Activated T-helper 1 cell treated with anti-CD3 and anti-CD28 coated beads, Interleukin-12 subunit alpha, Interleukin-12 subunit beta, Interleukin-2, Interleukin-4 antibody, amounts not matched to agents 30 ng/mL and 10 ng/mL and 1 ng/mL, durations not matched to agents 14 hours and 24 hours and 36 hours (primary cell): Measurements from ENCODE around the gene MSTN. TPM values are rescaled to one million over a fixed set of nuclear protein-coding genes. Genes with fewer than 3 reads are reported as not detected.

ENCODE experiments used
- DNase-seq: peaks from one replicate; pipeline ENCODE4 v3.0.0; 2021; ENCODE audit warnings: low spot score
- H3K27ac Mint-ChIP-seq: one replicate; pipeline ENCODE4 v1.8.0; 2021; ENCODE audit warnings: mild to moderate bottlenecking, mixed read lengths
- H3K27me3 Mint-ChIP-seq: one replicate; pipeline ENCODE4 v1.8.0; 2022; ENCODE audit warnings: mild to moderate bottlenecking, moderate library complexity, mixed read lengths; ENCODE audit not compliant: insufficient read depth
- H3K36me3 Mint-ChIP-seq: one replicate; pipeline ENCODE4 v1.8.0; 2021; ENCODE audit warnings: low read depth, mixed read lengths
- H3K4me1 Mint-ChIP-seq: one replicate; pipeline ENCODE4 v1.8.0; 2021; ENCODE audit warnings: low read depth, mixed read lengths
- H3K4me3 Mint-ChIP-seq: one replicate; pipeline ENCODE4 v1.8.0; 2021; ENCODE audit warnings: mild to moderate bottlenecking, moderate library complexity, mixed read lengths
- H3K9me3 Mint-ChIP-seq: one replicate; pipeline ENCODE4 v1.8.0; 2021; ENCODE audit warnings: mixed read lengths
- intact Hi-C: fragments of 100-400 bp; cut with micrococcal nuclease; formaldehyde crosslinking; loops from one replicate; pipeline ENCODE4 v1.15.1; 2024
- total RNA-seq: library from RNA; stranded (reverse); gene quantifications from 2 replicates; pipeline ENCODE4 v1.2.3, GENCODE V29; 2022

MSTN gene
- total RNA-seq = not detected in 2 replicates

DNA sequence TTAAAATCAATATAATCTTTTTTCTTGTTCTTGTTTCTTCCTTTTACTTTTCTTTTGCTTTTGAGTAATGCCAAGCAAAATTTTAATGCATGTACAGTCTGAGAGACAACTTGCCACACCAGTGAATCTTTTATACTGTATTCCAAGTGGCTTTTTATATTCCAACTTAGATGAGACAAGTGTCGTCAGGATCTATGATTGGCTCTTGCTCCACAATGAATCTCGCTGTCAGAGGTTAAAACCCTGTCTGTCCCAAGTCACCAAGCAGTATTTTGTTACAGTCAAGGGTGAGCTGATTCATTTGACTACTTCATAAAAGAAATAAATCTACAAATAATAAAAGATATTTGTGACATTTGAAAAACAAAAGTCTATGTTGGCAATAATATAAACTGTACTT, at the start of gene MSTN:
Gene MSTN (minus strand): TSS at position 129 of the 400 bp plus-strand sequence. CDS start 133 bp downstream, outside the sequence.
- no peak for DNase-seq
- no peak within 1 kb of the TSS for H3K4me3 Mint-ChIP-seq
- H3K9me3 Mint-ChIP-seq = no peaks in the 10 kb centered on the region
- no peaks in the 10 kb centered on the region for H3K27me3 Mint-ChIP-seq
- no peaks in the 10 kb centered on the region for H3K36me3 Mint-ChIP-seq
- H3K27ac Mint-ChIP-seq = no peak within 1 kb of the TSS
- intact Hi-C loops = no loop called here
- no peaks in the 10 kb centered on the region for H3K4me1 Mint-ChIP-seq

DNA sequence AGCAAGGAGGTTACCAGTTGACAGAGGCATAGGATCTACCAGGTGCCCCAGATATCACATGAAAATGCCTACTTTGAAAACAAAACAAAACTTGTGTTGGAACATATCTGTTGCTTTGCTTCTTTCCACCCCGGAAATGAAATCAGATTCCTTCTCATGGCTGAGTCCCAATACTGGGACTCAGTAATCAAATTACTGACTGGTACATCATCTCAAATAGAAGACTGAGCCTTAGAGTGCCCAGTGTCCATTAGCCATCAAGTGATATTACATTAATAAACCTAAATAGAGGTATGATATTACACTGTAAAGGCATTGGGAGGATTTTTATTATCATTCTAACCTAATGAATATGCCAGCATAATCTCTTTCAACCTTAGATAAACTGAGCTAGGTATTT, 48.6 kb upstream of the MSTN start:
- peaks cover 2% of the 10 kb centered on the region for H3K36me3 Mint-ChIP-seq
- no peaks in the 10 kb centered on the region for H3K9me3 Mint-ChIP-seq
- no peaks in the 10 kb centered on the region for H3K4me1 Mint-ChIP-seq
- DNase-seq = no peak
- intact Hi-C loops = no loop called here
- peaks cover 15% of the 10 kb centered on the region for H3K27me3 Mint-ChIP-seq
- no peak overlapping the region for H3K4me3 Mint-ChIP-seq
- no peak overlapping the region for H3K27ac Mint-ChIP-seq

DNA sequence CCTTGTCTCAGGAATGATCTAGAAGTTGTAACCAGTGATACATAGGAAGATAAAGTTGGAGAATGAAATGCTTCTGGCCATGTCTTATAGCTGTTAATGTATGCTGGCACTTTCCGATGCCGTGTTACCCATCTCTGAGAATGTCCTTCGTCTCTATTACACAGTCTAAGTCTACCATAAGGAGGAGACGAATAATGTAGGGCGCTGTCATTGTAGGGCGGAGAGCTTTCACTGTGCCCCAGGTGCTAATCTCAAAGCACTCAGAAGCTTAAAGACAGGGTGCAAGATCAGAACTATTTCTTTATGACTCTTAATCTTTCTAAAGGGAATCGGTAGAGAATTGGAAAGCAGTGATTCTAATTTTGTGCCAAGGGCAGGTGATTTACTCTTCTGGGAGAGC, 48.2 kb upstream of the MSTN start:
- DNase-seq = no peak
- Mint-ChIP-seq H3K4me3 (no peak overlapping the region), H3K4me1 (no peaks in the 10 kb centered on the region), H3K9me3 (no peaks in the 10 kb centered on the region), H3K27me3 (peaks cover 12% of the 10 kb centered on the region), H3K27ac (no peak overlapping the region), H3K36me3 (no peaks in the 10 kb centered on the region)
- intact Hi-C loops = no loop called here

DNA sequence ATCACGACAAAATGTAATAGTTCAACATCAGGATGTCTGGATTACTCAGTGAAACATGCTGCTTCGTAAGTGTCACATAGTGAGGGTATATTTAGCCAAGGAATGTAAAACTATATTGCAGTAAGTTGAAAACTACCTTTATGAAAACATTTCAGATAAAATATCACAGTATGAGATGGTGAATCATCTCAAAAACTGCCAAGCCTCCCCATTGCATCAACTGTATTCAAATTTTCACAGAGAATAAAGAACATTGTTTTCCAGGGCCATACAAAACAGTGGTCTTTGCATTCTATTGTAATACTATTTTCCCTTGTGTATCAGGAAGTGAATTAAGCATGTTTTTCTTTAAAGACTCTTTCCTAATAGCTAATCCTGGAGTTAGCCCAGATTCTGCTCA, 47.6 kb upstream of the MSTN start:
- H3K36me3 Mint-ChIP-seq = no peaks in the 10 kb centered on the region
- H3K9me3 Mint-ChIP-seq = no peaks in the 10 kb centered on the region
- DNase-seq = no peak
- H3K4me1 Mint-ChIP-seq = no peaks in the 10 kb centered on the region
- H3K27me3 Mint-ChIP-seq = peaks cover 15% of the 10 kb centered on the region
- no peak overlapping the region for H3K4me3 Mint-ChIP-seq
- H3K27ac Mint-ChIP-seq = no peak overlapping the region
- intact Hi-C loops = no loop called here

DNA sequence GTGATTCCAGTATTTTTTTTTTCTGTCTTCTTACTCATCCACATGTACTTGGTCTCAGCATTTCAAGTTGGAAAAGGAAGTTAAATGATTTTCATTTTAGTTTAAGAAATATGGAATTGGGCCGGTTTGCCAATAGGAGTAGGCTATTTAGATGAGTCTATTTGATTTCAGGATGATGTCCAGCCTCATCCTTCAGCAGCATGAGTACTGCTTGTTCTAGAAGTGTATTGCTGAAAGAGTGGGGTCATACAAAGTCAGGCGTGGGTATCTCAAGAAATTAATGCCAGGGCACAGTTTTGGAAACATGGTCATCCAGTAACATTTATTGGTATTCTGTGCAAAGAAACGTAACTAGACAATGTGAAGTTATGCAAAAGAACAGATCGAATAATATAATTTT, 44.9 kb upstream of the MSTN start:
- peaks cover 3% of the 10 kb centered on the region for H3K9me3 Mint-ChIP-seq
- H3K27ac Mint-ChIP-seq = no peak overlapping the region
- intact Hi-C loops = no loop called here
- DNase-seq = no peak
- H3K27me3 Mint-ChIP-seq = peaks cover 12% of the 10 kb centered on the region
- no peaks in the 10 kb centered on the region for H3K4me1 Mint-ChIP-seq
- H3K4me3 Mint-ChIP-seq = no peak overlapping the region
- no peaks in the 10 kb centered on the region for H3K36me3 Mint-ChIP-seq

DNA sequence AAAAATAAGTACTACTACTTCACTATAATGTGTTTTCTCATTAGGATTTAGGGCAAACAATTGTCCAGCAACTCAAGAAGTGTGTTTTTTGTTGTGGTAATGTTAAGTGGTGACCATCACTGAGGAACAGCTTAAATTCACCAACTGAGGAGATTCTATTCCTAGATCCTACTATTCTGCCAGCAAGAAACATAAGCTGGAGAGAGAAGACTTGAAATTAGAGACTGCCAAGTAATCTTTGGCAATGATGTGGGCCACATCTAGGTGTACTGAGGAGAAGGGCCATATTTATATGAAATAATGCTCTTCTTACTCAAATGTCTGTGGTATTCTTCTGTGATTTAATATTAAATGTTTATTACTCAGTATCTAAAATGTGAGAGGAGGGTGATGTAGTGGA, 44.3 kb upstream of the MSTN start:
- H3K4me3 Mint-ChIP-seq = no peak overlapping the region
- no peaks in the 10 kb centered on the region for H3K4me1 Mint-ChIP-seq
- H3K27ac Mint-ChIP-seq = no peak overlapping the region
- H3K9me3 Mint-ChIP-seq = peaks cover 9% of the 10 kb centered on the region
- intact Hi-C loops = no loop called here
- no peaks in the 10 kb centered on the region for H3K36me3 Mint-ChIP-seq
- peaks cover 12% of the 10 kb centered on the region for H3K27me3 Mint-ChIP-seq
- no peak for DNase-seq

DNA sequence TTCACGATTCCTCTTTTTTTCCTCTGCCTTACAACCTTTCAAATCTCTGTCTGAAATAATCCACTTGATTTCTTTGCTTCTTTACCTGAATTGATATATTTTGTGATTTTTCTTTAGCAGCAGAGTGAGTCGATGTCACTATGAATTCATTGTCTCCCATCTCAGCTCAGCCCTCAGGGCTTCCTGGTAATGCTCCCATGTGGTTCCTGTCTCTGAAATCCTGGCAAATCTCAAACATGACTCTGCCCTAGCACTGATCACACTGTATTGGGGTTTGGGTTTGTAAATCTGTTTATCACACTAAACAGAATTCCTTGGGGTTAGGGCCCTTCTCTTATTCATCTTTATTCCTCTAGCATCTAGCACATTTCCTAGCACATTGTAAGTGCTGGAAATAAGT, 43.0 kb upstream of the MSTN start:
- Mint-ChIP-seq H3K4me3 (no peak overlapping the region), H3K9me3 (peaks cover 11% of the 10 kb centered on the region), H3K4me1 (no peaks in the 10 kb centered on the region), H3K27ac (no peak overlapping the region), H3K27me3 (peaks cover 12% of the 10 kb centered on the region), H3K36me3 (no peaks in the 10 kb centered on the region)
- intact Hi-C loops = no loop called here
- DNase-seq = no peak

DNA sequence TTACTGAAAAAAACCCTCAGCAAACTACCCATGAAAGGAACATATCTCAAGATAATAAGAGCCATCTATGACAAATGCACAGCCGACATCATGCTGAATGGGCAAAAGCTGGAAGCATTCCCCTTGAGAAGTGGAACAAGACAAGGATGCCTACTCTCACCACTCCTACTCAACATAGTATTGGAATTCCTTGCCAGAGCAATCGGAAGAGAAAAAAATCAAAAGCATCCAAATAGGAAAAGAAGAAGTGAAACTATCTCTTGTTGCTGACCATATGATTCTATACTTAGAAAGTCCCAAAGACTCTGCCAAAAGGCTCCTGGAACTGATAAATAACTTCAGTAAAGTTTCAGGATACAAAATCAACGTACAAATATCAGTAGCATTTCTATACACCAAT, 40.6 kb upstream of the MSTN start:
- Mint-ChIP-seq H3K27ac (no peak overlapping the region), H3K27me3 (peaks cover 10% of the 10 kb centered on the region), H3K9me3 (peaks cover 11% of the 10 kb centered on the region), H3K4me1 (no peaks in the 10 kb centered on the region), H3K36me3 (no peaks in the 10 kb centered on the region), H3K4me3 (no peak overlapping the region)
- DNase-seq = no peak
- intact Hi-C loops = no loop called here

DNA sequence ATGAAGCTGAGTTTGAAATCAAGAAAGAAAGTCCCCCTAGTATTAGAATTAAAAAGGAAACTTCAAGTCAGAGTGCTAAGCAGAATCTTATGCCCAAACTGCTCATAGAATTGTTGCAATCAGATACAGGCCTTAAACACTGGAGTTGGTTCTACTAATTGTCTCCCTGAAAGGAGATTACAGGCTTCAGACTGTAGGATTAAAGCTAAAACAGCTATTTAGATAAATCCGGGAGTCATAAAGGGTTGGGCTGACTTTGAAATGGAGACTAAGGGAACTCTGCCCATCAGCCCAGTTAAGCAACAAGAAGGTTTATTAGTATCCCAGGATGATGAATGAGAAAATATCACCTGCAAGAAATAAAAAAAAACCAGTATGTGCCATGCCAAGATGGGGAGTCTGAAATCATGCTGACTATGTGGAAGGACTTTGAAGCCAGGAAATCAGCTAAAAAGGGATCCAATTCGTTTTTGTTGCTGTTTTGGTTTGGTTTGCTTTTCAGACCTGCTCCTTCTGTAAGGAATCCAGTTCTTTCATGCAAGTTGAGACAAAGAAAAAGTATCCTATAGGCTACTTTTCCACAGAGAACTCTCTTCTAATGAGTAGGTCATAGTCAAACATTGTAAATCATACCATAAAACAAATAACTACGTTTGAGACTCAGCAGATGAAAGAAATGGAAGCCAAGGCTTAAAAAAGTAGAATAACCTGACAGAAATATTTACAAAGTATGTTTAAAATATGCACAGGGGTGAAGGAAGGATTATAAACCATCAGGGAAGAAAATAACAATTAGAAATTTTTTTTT, 37.6 kb upstream of the MSTN start:
- Mint-ChIP-seq H3K36me3 (no peaks in the 10 kb centered on the region), H3K27me3 (peaks cover 7% of the 10 kb centered on the region), H3K9me3 (peaks cover 11% of the 10 kb centered on the region), H3K27ac (no peak overlapping the region), H3K4me3 (no peak overlapping the region), H3K4me1 (no peaks in the 10 kb centered on the region)
- no peak for DNase-seq
- intact Hi-C loops = no loop called here

DNA sequence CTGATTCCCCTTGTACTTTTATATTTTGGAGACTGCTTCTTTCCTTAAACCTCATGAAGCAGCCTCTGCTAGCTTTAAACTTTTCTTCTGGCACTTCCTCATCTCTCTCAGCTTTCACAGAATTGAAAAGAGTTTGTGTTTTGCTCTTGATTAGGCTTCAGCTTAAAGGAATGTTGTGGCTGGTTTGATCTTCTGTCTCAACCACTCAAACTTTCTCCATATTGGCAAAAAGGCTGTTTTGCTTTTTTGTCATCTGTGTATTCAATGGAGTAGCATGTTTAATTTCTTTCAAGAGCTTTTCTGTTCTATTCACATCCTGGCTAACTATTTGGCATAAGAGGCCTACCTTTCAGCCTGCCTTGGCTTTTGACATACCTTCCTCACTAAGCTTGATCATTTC, 36.3 kb upstream of the MSTN start:
- DNase-seq = no peak
- Mint-ChIP-seq H3K9me3 (peaks cover 11% of the 10 kb centered on the region), H3K4me3 (no peak overlapping the region), H3K36me3 (no peaks in the 10 kb centered on the region), H3K4me1 (no peaks in the 10 kb centered on the region), H3K27ac (no peak overlapping the region), H3K27me3 (peaks cover 3% of the 10 kb centered on the region)
- intact Hi-C loops = no loop called here

DNA sequence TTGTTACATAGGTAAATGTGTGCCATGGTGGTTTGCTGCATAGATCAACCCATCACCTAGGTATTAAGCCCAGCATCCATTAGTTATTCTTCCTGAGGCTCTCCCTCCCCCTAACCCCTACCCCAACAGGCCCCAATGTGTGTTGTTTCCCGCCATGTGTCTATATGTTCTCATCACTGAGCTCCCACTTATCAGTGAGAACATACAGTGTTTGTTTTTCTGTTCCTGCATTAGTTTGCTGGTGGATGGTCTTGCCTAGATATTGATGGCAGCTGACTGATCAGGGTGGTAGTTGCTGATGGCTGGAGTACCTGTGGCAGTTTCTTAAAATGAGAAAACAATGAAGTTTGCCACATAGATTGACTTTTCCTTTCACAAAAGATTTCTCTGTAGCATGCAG, 34.6 kb upstream of the MSTN start:
- Mint-ChIP-seq H3K4me1 (no peaks in the 10 kb centered on the region), H3K36me3 (no peaks in the 10 kb centered on the region), H3K27ac (no peak overlapping the region), H3K9me3 (peaks cover 5% of the 10 kb centered on the region), H3K4me3 (no peak overlapping the region), H3K27me3 (no peaks in the 10 kb centered on the region)
- intact Hi-C loops = no loop called here
- DNase-seq = no peak

DNA sequence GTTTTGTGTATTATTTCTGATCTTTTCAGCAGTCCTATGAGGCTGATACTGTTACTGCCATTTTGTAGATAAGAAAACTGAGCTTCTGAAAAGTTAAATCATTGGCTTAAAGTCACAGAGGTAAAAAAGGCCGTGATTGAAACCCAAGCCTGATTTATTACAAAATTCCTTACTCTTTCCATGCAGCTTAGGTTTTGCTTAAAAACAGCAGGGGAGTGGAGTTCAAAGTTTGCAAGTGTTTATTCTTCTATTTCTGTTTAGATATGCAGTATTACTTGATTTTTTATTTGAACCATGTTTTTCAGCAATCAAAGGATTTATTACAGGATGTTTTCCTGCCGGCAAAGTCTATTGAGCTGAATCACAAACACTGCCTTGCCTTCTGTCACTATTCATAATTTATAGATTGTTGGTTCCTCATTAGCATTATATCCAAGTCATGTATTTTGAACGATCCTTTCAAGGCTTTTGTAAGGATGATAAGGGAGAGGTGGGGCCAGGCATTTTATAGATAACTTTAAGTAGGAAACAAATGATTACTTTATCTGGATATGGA, 31.9 kb upstream of the MSTN start:
- no peaks in the 10 kb centered on the region for H3K36me3 Mint-ChIP-seq
- intact Hi-C loops = no loop called here
- H3K4me1 Mint-ChIP-seq = no peaks in the 10 kb centered on the region
- no peaks in the 10 kb centered on the region for H3K27me3 Mint-ChIP-seq
- H3K9me3 Mint-ChIP-seq = no peaks in the 10 kb centered on the region
- no peak overlapping the region for H3K4me3 Mint-ChIP-seq
- H3K27ac Mint-ChIP-seq = no peak overlapping the region
- DNase-seq = no peak

DNA sequence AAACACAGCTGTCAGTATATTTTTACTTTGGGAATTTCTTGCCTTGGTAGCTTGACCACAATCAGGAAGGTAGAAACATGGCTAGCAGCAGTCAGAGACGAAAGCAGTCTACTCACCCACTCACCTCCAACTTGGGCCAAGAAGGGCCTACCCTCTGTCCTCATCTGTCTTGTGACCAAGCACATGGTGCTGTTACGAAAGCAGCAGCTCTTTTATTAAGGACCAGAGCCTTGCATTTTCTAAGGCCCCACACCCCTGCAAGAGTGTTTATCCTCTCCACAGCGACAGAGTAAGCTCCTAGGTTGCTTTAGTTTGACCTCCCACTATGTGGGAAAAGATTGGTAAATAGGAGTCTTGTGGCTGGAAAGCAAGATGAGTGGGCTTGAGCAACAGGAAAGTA, 31.3 kb upstream of the MSTN start:
- Mint-ChIP-seq H3K27me3 (no peaks in the 10 kb centered on the region), H3K27ac (no peak overlapping the region), H3K4me3 (no peak overlapping the region), H3K4me1 (no peaks in the 10 kb centered on the region), H3K9me3 (no peaks in the 10 kb centered on the region), H3K36me3 (no peaks in the 10 kb centered on the region)
- no peak for DNase-seq
- intact Hi-C loops = no loop called here

DNA sequence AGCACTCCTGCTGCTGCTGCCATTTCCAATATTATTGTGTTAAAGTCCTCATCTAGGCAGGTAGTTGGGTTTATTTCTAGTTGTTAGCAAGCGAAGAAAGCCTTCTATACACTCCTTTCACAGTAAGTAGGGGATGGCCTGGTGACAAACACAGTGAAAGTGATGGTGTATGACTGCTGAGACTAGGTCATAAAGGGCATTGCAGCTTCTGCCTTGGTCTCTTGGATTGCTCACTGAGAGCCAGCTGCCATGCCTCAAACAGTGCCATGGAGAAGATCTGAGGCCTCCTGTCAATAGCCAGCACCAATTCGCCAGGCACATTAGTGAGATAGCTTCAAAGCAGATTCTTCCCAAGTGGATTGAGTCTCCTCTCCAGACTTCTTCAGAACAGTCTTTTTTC, 27.6 kb upstream of the MSTN start:
- no peaks in the 10 kb centered on the region for H3K27me3 Mint-ChIP-seq
- H3K4me3 Mint-ChIP-seq = no peak overlapping the region

More for the DNA sequence above, 27.6 kb upstream of the MSTN start:
- Mint-ChIP-seq H3K36me3 (no peaks in the 10 kb centered on the region), H3K4me1 (no peaks in the 10 kb centered on the region), H3K9me3 (no peaks in the 10 kb centered on the region), H3K27ac (no peak overlapping the region)
- intact Hi-C loops = no loop called here
- no peak for DNase-seq
